GM10266 (cell line): ENCODE data around the gene OSBPL10.

Experiments
- DNase-seq: peaks from one replicate; pipeline ENCODE4 v3.0.0; 2012; ENCODE audit errors: extremely low spot score
- TF ChIP-seq, protein P1 (sequence below): IDR thresholded peaks from 2 replicates; pipeline ENCODE4 v1.5.1; 2012; ENCODE audit warnings: mild to moderate bottlenecking, low read depth; ENCODE audit not compliant: control insufficient read depth, insufficient read depth; ENCODE audit errors: missing control alignments

The OSBPL10 gene

DNA sequence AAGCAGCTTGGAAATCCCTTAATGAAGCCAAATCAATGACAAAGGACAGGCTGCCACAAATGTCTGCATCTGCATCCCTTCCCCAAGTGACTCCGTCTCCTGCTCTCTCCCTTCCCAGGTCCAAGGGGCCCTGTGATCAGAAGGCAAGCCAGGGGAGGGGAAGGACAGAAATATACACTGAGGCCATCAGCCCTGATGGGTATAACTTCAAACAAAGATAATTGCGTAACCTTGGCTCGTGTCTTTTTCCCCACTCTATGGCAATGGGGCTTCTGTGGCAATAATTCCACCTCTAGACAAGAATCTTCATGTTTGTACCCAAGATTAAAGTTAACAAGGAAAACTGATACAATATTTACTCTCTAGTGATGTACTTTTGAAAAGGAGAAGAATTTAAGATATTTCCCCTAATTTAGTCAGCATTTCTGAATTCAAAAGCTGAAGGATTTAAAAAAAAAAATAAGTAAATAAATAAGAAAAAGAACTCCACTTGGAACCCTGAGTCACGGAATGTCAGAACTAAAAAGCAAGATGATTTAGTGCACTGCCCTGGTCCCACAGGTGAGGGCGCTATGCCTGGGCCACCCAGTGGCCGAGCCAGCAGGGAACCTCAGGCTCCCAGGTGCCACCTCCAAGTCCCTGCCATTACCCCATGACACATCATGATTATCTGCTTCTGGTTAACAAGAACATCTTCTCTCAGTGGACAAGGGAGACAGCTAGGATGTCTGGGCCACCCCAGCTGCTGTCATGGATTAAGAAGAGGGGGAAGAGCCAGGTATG lies 293.9 kb downstream of the OSBPL10 start:
- no peak for DNase-seq
- TF ChIP-seq, protein P1, sequence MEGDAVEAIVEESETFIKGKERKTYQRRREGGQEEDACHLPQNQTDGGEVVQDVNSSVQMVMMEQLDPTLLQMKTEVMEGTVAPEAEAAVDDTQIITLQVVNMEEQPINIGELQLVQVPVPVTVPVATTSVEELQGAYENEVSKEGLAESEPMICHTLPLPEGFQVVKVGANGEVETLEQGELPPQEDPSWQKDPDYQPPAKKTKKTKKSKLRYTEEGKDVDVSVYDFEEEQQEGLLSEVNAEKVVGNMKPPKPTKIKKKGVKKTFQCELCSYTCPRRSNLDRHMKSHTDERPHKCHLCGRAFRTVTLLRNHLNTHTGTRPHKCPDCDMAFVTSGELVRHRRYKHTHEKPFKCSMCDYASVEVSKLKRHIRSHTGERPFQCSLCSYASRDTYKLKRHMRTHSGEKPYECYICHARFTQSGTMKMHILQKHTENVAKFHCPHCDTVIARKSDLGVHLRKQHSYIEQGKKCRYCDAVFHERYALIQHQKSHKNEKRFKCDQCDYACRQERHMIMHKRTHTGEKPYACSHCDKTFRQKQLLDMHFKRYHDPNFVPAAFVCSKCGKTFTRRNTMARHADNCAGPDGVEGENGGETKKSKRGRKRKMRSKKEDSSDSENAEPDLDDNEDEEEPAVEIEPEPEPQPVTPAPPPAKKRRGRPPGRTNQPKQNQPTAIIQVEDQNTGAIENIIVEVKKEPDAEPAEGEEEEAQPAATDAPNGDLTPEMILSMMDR: peak; percentile 3

DNA sequence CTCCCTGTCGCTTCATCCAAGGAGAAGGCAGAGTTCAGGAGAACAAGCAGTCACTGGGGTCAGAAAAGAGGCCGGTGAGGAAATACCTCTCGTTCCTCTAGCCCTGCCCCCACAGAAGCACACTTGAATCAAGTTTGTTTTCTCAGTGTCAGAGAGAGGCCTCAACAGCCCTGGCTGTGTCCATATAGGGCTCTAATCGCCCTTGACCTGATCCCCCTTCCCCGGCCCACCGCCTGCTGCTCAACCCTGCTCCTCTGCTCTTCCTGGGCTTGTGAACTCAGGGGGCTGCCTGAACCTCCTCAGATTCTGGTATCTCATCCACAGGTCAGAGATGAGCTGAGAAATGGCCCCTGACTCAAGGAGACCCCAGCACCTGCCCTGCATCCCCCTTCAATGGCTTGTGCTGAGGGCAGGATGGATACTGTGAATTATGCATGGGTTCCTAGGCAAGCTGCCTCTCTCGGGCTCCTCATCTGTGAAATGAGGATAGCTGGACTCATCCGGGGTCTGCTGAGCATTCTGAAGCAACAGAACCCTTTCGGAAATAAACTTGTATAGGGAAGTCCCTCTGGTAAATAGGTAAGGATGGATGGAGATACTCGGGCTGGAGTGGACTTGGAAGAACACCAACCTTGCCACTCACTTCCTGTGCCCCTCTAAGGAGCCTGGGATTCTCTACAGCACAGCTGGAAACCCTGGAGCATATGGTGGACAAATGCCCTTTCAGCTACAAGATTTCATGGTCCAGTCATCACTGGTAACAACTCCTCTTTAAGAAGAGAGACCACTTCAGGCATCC lies 300.8 kb downstream of the OSBPL10 start:
- TF ChIP-seq, protein P1: no peak
- no peak for DNase-seq

DNA sequence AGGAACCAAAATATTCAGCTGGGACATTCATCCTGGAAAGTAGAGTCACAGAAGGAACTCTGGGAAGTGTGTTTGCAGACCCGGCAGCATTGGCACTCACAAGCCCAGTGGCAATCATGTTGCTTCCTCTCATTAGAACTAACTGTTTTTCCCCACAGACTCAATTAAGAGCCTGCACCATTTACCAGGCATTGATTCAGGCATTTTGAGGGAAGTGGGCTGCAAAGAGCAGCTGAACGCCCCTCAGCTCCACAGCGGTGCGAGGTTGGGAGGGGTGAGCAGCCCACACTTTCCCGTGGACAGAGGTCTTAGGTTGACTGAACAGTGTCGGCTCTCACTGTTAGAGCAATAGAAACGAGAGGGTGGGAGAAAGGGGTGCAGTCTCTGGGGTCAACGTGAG lies 304.5 kb downstream of the OSBPL10 start:
- DNase-seq: no peak
- TF ChIP-seq, protein P1: no peak

DNA sequence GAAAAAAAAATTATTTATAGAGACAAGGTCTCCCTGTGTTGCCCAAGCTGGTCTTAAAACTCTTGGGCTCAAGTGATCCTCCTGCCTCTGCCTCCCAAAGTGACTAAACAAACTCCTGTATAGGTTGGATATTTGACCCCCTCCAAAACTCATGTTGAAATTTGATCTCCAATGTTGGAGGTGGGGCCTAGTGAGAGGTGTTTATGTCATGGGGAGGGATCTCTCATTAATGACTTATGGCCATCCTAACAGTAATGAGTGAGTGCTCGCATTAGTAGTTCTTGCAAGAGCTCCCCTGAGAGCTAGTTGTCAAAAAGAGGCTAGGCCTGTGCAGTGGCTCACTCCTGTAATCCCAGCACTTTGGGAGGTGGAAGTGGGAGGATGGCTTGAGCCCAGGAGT lies 307.1 kb downstream of the OSBPL10 start:
- TF ChIP-seq, protein P1: no peak
- DNase-seq: no peak

DNA sequence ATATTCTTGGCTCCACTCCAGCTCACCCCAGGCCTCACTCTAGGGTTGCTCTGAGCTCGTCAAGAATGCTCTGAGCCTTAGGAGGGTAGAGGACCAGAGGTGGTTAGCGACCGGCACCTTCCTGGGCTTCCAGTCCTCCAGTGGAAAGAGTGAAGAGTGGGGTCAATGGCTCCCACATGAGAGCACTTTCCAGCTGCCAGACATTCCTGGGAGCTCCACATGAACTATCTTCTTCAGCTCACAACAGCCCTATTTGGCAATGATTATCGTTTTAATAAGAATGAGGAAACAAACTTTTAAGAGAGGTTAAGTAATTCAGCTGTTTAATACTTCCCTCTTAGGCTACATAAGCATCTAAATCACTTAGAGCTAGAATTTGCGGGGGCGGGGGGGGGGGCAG lies 309.1 kb downstream of the OSBPL10 start:
- TF ChIP-seq, protein P1: no peak
- no peak for DNase-seq

DNA sequence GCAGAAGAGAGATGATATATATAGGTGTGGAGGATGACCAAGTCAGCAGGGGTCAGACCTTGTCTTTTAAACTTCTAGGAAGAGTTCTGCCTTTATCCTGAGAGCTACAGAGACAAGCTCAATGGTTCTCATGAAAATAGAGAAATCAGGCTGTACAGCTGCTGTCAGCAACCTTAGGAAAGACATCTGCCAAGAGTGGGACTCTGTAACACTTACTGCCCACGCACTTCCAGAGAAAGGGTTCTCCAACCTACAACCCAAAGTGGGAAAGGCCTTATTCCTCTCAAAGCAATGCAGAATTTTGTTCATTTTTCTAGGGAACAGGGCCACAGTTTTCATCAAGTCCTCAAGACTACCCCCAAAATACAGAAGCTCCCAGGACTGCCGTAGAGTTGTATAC lies 309.6 kb downstream of the OSBPL10 start:
- TF ChIP-seq, protein P1: no peak
- DNase-seq: no peak

DNA sequence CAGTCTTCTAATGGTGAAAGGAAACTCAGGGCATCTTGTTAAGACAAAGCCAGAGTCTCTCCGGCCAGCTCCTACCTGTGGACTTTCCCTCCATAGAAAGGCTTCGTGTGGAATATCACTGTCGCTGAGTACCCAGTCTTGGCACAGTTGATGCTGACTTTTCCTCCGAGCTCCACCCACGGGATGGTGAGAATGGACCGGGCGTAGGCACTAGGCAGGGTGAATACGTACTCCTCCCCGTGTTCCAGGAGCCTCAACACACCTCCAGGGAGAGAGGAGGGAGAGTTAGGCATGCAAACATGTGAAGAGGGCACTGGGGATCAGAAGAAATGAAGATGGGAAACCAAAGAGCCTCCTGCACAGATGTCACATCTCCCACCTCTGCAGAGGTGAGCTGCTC lies 310.3 kb downstream of the OSBPL10 start:
- no peak for DNase-seq
- TF ChIP-seq, protein P1: no peak
